Lower lobe of right lung (tissue), 2 donors: ENCODE data around the gene CDK1. TPM values are rescaled to one million over a fixed set of nuclear protein-coding genes. Genes with fewer than 3 reads are reported as not detected.

Experiments used
- ATAC-seq, 2 donors: fragments of 200-7000 bp; cut with Tn5 transposase; one replicate each; pipeline ENCODE4 v1.9.1; 2020 to 2022; ENCODE audit warnings: mild to moderate bottlenecking in 2 of 2, moderate library complexity in 2 of 2
- DNase-seq: peaks from one replicate; pipeline ENCODE4 v3.0.0-alpha.2; 2020
- H3K27ac ChIP-seq: fragments of 200-600 bp; one replicate; pipeline ENCODE4 v1.8.0; 2022
- H3K27me3 ChIP-seq: fragments of 200-600 bp; one replicate; pipeline ENCODE4 v1.8.0; 2022; ENCODE audit warnings: low read depth
- H3K36me3 ChIP-seq: fragments of 200-600 bp; one replicate; pipeline ENCODE4 v1.8.0; 2022; ENCODE audit warnings: mild to moderate bottlenecking
- H3K4me1 ChIP-seq: fragments of 200-600 bp; one replicate; pipeline ENCODE4 v1.8.0; 2022
- H3K4me3 ChIP-seq: fragments of 200-600 bp; one replicate; pipeline ENCODE4 v1.8.0; 2022; ENCODE audit warnings: mild to moderate bottlenecking
- H3K9me3 ChIP-seq: fragments of 200-600 bp; one replicate; pipeline ENCODE4 v1.8.0; 2022
- intact Hi-C: fragments of 100-400 bp; cut with DNase I; formaldehyde crosslinking; loops from one replicate; pipeline ENCODE4 v1.11.0; 2022
- total RNA-seq: library from RNA; stranded (reverse); fragmentation: NEBNext Ultra II Directional; extraction: Animal tissue kit (Norgen Biotek cat#: 25700); gene quantifications from one replicate; pipeline ENCODE4 v1.2.1, GENCODE V29; 2021
- TF ChIP-seq, protein P1 (sequence below): fragments of 200-600 bp; IDR thresholded peaks from one replicate; pipeline ENCODE4 v1.8.0; 2022; ENCODE audit warnings: antibody characterized with exemption, mild to moderate bottlenecking
- donor health status: DM: no; HTN: yes; CAD: no; lungs with severe emphysema.

CDK1 gene
- total RNA-seq, 1 donor from 2014 or later, result 4.3 TPM

DNA sequence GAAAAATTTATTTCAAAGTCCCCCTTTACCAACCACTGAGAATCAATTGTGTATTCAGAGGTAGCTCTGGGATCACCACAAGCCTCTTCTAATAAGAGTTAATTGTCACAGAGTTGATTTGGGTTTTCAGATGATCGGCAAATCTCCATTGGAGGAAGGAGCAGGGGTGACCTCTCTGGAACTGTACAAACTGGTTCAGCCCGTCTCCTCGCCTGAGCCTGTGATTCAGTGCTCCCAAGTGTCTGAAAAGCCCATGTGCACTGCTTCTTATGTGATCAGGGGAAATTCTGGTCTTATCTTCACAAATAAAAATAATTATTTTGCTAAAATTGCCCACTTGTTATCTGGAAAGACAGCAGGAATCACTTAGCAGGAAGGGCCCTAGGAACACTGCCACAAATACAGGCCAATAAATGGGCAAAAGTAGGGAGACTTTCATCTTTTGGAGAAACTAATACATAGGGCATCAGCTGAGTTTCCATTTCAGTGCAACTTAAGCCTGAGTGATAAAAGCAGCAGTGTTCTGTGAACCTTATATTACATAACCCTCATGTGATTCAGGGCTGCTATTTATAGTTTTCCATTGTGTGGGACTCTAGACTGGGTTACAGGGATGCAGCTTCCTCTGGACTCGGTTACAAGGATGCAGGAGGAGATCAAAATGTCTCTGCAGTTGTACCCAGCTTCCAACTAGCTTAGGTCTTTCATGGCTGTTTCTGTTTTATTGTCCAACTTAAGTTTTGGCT lies 32.3 kb downstream of the CDK1 start:
- Histone ChIP-seq H3K36me3 (no peaks in the 10 kb centered on the region), H3K27me3 (no peaks in the 10 kb centered on the region), H3K9me3 (no peaks in the 10 kb centered on the region), H3K4me1 (peaks cover 18% of the 10 kb centered on the region), H3K4me3 (no peak overlapping the region), H3K27ac (peak overlapping the region; percentile 10)
- peak; percentile 71 to 76 for ATAC-seq
- TF ChIP-seq, protein P1, sequence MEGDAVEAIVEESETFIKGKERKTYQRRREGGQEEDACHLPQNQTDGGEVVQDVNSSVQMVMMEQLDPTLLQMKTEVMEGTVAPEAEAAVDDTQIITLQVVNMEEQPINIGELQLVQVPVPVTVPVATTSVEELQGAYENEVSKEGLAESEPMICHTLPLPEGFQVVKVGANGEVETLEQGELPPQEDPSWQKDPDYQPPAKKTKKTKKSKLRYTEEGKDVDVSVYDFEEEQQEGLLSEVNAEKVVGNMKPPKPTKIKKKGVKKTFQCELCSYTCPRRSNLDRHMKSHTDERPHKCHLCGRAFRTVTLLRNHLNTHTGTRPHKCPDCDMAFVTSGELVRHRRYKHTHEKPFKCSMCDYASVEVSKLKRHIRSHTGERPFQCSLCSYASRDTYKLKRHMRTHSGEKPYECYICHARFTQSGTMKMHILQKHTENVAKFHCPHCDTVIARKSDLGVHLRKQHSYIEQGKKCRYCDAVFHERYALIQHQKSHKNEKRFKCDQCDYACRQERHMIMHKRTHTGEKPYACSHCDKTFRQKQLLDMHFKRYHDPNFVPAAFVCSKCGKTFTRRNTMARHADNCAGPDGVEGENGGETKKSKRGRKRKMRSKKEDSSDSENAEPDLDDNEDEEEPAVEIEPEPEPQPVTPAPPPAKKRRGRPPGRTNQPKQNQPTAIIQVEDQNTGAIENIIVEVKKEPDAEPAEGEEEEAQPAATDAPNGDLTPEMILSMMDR, result no peak
- DNase-seq, result no peak
- intact Hi-C loops, result loop anchor here (10.0 kb wide), 1 partner anchor 474 kb away; no protein-coding TSS in a partner anchor

DNA sequence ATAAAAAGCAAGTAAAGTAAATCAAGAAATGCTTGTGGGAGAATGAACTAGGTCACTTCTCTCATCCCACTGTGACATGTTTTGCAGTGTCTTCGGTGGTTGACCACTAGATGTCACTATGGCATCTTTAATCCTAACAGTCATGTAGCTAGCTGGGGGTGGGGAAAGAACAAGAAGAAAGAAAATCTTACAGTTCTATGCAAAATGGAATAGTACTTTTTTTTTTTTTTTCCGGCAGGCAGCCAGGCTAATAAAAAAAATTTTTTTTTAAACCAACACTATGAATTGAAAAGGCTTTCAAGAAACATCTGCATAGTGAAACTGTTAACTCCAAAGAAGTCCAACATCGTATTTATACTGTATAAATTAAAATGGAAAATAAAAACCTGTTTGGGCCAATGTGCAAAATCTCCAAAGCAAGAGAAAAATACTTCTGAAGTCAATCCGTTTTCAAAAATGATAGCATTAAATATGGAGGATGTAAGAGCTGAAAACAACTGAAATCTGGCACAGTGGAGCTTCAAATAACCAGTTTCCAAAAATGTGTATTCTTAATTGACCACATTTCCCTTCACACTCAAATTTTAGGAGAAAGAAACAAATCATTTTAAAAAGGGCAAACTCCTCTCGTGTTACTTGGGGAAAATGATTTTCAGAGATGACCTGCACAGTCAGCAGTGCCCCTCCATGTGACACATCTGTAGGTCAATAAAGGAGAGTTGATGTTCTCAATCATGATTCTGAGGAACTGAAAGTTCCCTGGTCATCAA lies 38.5 kb downstream of the CDK1 start:
- H3K27ac ChIP-seq, result peak overlapping the region; percentile 9
- H3K36me3 ChIP-seq, result no peaks in the 10 kb centered on the region
- ATAC-seq (peak; percentile 88 to 94), DNase-seq (no peak)
- H3K4me3 ChIP-seq, result peak overlapping the region; percentile 14
- TF ChIP-seq, protein P1, result peak; percentile 83
- peaks cover 13% of the 10 kb centered on the region for H3K4me1 ChIP-seq
- H3K27me3 ChIP-seq, result no peaks in the 10 kb centered on the region
- H3K9me3 ChIP-seq, result no peaks in the 10 kb centered on the region
- intact Hi-C loops, result loop anchor here (10.0 kb wide), 1 partner anchor 468 kb away; no protein-coding TSS in a partner anchor

DNA sequence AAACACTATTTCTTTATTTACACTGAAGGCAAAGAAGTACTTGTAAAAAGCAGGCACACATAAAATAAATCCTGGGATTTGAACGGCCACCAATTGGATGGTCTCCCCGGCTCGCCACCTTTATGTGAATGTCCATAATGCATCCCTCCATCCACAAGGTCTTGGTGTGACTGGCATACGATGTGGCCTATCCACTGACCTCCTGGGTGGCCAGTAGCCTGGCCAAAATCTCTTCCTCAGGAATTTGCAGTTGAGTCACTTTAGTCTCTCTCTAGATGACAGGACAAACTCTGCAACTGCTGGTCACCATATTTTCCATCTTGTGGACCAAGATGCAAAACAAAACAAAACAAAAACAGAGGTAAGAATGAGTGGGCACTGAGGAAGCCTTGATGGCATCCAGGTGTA lies 39.1 kb downstream of the CDK1 start:
- no peak overlapping the region for H3K4me3 ChIP-seq
- no peaks in the 10 kb centered on the region for H3K27me3 ChIP-seq
- peak overlapping the region; percentile 9 for H3K27ac ChIP-seq
- peaks cover 13% of the 10 kb centered on the region for H3K4me1 ChIP-seq
- intact Hi-C loops, result loop anchor here (10.0 kb wide), 1 partner anchor 467 kb away; no protein-coding TSS in a partner anchor
- TF ChIP-seq, protein P1, result no peak
- H3K36me3 ChIP-seq, result no peaks in the 10 kb centered on the region
- no peaks in the 10 kb centered on the region for H3K9me3 ChIP-seq
- DNase-seq, result no peak
- ATAC-seq, result peak; percentile 25 to 28

DNA sequence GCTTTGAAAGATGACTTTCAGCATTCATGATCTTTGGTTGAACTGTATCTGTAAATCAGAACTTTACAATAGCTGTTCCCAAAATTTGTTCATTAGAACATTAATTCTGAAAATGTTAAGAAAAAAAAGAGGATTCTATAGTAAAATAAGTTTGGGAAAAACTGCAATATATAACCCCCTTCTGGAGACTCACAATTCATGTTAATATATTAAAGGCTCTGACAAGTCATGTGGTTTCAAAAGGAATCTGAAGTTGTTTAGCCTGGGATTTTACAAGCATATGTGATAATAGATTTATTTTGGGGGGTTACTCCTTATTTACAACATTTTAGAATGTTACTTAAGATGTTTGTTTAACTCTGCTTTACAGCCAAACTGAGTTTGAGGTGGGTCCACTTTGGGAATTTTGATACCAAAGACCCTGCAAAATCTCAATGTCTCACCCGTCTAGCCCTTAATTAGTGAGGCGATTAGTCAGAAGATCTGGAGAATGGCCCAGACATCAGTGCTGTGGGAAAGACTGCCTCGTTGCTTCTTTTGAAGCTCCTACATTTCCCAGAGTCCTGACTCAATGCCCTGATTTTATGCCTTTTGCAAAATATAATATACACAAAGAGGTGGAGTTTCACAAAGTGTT lies 40.0 kb downstream of the CDK1 start:
- DNase-seq, result no peak
- H3K27me3 ChIP-seq, result no peaks in the 10 kb centered on the region
- no peak overlapping the region for H3K4me3 ChIP-seq
- no peaks in the 10 kb centered on the region for H3K9me3 ChIP-seq
- no peaks in the 10 kb centered on the region for H3K36me3 ChIP-seq
- no peak for ATAC-seq
- H3K4me1 ChIP-seq, result peaks cover 19% of the 10 kb centered on the region
- intact Hi-C loops, result loop anchor here (10.0 kb wide), 1 partner anchor 467 kb away; no protein-coding TSS in a partner anchor
- TF ChIP-seq, protein P1, result no peak
- no peak overlapping the region for H3K27ac ChIP-seq

DNA sequence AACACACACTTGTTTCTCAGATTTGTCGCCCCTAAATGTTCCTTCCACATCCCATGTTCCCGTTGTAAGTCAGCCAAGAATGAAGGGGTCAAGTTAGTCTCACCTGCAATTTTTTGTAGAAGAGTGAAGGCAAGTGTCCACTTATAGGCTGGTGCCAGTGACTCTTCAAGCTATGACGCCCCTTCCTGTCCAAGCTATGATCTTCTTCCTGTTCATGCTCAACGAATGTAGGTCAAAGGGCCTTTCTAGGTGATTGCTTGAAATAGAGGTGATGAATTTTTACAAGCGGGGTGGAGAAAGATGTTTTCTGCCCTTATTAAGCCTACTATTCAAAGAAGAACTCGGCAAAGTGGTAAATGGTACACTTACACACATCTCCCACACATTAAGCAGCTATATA lies 41.0 kb downstream of the CDK1 start:
- intact Hi-C loops, result loop anchor here (10.0 kb wide), 1 partner anchor 466 kb away; no protein-coding TSS in a partner anchor
- Histone ChIP-seq H3K4me3 (no peak overlapping the region), H3K27ac (no peak overlapping the region), H3K36me3 (no peaks in the 10 kb centered on the region), H3K27me3 (no peaks in the 10 kb centered on the region), H3K9me3 (no peaks in the 10 kb centered on the region), H3K4me1 (peaks cover 19% of the 10 kb centered on the region)
- no peak for ATAC-seq
- TF ChIP-seq, protein P1, result no peak
- no peak for DNase-seq
